Astrocyte of the spinal cord (primary cell): ENCODE data around the gene CDK4.

Experiments
- DNase-seq: peaks from one replicate; pipeline ENCODE4 v3.0.0; 2011; ENCODE audit warnings: low read depth, low spot score
- H3K4me3 ChIP-seq: 2 replicates; pipeline ENCODE4 v1.5.1; 2011; ENCODE audit warnings: low read depth, mild to moderate bottlenecking, low read length, moderate library complexity
- CTCF ChIP-seq: IDR thresholded peaks from 2 replicates; pipeline ENCODE4 v1.5.1; 2012; ENCODE audit warnings: low read depth, mild to moderate bottlenecking, low read length, inconsistent platforms
- in situ Hi-C: cut with HindIII; loops from 2 replicates; pipeline ENCODE4 v1.10.0; 2017; ENCODE audit warnings: low sequenced_read_pairs

Gene CDK4

GRCh38 chr12:57732270-57732669, 19.8 kb downstream of the CDK4 start:
- no peak for DNase-seq
- no peak for TF ChIP-seq CTCF
- no peak overlapping the region for H3K4me3 ChIP-seq
- in situ Hi-C loops = no loop called here

- in situ Hi-C loops = no loop called here
- TF ChIP-seq CTCF = no peak
- DNase-seq = no peak
- no peak overlapping the region for H3K4me3 ChIP-seq
These were observed 20.6 kb downstream of the CDK4 start for GRCh38 chr12:57731411-57732080.

- in situ Hi-C loops = no loop called here
- no peak for DNase-seq
These were observed 21.6 kb downstream of the CDK4 start for GRCh38 chr12:57730336-57731067.

GRCh38 chr12:57729321-57729844, 22.7 kb downstream of the CDK4 start:
- no peak for TF ChIP-seq CTCF
- DNase-seq = no peak
- no peak overlapping the region for H3K4me3 ChIP-seq
- in situ Hi-C loops = no loop called here

More at GRCh38 chr12:57730336-57731067, 21.6 kb downstream of the CDK4 start:
- H3K4me3 ChIP-seq = no peak overlapping the region
- no peak for TF ChIP-seq CTCF

- no peak for TF ChIP-seq CTCF
- in situ Hi-C loops = no loop called here
- no peak overlapping the region for H3K4me3 ChIP-seq
- no peak for DNase-seq
These were observed 24.2 kb downstream of the CDK4 start for GRCh38 chr12:57727758-57728395.

GRCh38 chr12:57726884-57727757, 25.0 kb downstream of the CDK4 start:
- in situ Hi-C loops = no loop called here
- peak overlapping the region; percentile 78 for H3K4me3 ChIP-seq
- TF ChIP-seq CTCF = peak; percentile 43
- DNase-seq = peak; percentile 33
